Measurements from ENCODE around the gene RNF38.
"Not testable (repeated sequence)": the region's sequence is repeated elsewhere in the genome, so short reads cannot be mapped to it uniquely, and the experiment has no call there.

DNA sequence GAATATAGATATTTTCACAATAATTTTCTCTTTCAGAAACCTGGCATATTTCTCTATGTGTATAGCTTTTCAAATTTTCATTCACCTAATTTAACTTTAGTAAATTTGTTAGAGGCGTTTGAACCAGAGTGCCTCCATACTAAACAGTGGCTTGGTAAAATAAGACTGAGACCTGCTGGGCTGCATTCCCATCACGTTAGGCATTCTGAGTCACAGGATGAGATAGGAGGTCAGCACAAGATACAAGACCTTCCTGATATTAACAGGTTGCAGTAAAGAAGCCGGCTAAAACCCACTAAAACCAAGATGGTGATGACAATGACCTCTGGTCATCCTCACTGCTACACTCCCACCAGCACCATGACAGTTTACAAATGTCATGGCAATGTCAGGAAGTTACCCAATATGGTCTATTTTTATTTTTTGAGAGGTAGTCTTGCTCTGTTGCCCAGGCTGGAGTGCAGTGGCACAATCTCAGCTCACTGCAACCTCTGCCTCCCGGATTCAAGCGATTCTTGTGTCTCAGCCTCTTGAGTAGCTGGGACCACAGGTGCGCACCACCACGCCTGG, 13.6 kb downstream of the RNF38 start:
- TF ChIP-seq, protein P1, sequence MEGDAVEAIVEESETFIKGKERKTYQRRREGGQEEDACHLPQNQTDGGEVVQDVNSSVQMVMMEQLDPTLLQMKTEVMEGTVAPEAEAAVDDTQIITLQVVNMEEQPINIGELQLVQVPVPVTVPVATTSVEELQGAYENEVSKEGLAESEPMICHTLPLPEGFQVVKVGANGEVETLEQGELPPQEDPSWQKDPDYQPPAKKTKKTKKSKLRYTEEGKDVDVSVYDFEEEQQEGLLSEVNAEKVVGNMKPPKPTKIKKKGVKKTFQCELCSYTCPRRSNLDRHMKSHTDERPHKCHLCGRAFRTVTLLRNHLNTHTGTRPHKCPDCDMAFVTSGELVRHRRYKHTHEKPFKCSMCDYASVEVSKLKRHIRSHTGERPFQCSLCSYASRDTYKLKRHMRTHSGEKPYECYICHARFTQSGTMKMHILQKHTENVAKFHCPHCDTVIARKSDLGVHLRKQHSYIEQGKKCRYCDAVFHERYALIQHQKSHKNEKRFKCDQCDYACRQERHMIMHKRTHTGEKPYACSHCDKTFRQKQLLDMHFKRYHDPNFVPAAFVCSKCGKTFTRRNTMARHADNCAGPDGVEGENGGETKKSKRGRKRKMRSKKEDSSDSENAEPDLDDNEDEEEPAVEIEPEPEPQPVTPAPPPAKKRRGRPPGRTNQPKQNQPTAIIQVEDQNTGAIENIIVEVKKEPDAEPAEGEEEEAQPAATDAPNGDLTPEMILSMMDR (IDR thresholded peaks at IDR 0.05 in 8 of 11, conservative IDR thresholded peaks at IDR 0.05 in 3 of 11), result not testable (repeated sequence)
- TF ChIP-seq POLR2A, POLR2AphosphoS5 (IDR thresholded peaks at IDR 0.05): not testable (repeated sequence)

Data from spleen (tissue), 7 donors.